Measurements from ENCODE around the gene SLC2A14.
"Not testable (repeated sequence)": the region's sequence is repeated elsewhere in the genome, so short reads cannot be mapped to it uniquely, and the experiment has no call there.

GRCh38 chr12:7910106-7910505 lies 37.4 kb upstream of the SLC2A14 start:
- TF ChIP-seq CTCF, POLR2A (IDR thresholded peaks at IDR 0.05): not testable (repeated sequence)

All from body of pancreas (tissue), 4 donors.